ENCODE measurements around the gene LDLRAP1. TPM values are rescaled to one million over a fixed set of nuclear protein-coding genes. Genes with fewer than 3 reads are reported as not detected.
A peak's percentile ranks its signal among the peaks of the same experiment; 100 is the strongest.

LDLRAP1 gene
- total and polyA plus RNA-seq, 2 donors (not counting 3 experiments of a cell fraction or from before 2014, with no cell fraction given), result 23.1 to 24.7 TPM

DNA sequence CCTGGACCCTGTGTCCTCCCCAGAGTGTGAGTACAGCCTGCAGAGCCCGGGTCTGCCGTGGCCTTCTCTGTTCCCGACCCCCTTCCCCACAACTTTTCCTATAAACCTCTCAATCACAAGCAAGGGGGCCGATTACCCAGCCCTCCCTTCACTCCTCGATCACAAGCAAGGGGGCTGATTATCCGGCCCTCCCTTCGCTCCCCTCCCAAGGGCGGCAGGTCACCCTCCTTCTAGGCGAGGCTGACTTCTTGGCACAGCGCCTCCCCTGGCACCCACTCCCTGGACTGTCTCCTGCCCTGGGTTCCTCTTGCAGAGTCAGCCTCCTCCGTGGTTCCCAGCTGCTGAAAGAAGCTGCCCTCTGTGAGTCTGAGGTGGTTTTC lies 12.3 kb upstream of the LDLRAP1 start:
- H2AFZ ChIP-seq (ENCODE audit: low read depth, low read length), result no peak overlapping the region
- no peak for DNase-seq (ENCODE audit: low read depth, low spot score)
- no peak overlapping the region for H3K4me2 ChIP-seq (ENCODE audit: insufficient read depth, low read length)
- H3K9me1 ChIP-seq (replicated peaks; ENCODE audit: control insufficient read depth, extremely low read depth, insufficient read depth, low read length), result no peaks in the 10 kb centered on the region
- no peaks in the 10 kb centered on the region for H3K27me3 ChIP-seq (ENCODE audit: control insufficient read depth in 2 of 2, insufficient read depth in 2 of 2, low read length in 2 of 2)
- dilution Hi-C loops (cut with MboI; ENCODE audit: extremely low pct_ligation_motif_present, low sequenced_read_pairs) (no loop called here), intact Hi-C loops (cut with micrococcal nuclease) (no loop called here)
- ChIA-PET CTCF (interaction anchor here (0.6 to 0.9 kb wide), 2 partner anchors 10 to 102 kb away, joined by 3 read pairs; no protein-coding TSS in a partner anchor), POLR2A (no interaction called here)
- no peaks in the 10 kb centered on the region for H3K9me3 ChIP-seq (replicated peaks; ENCODE audit: control insufficient read depth, insufficient read depth, low read length)
- H4K20me1 ChIP-seq (replicated peaks; ENCODE audit: control insufficient read depth, extremely low read depth, insufficient read depth, low read length), result no peaks in the 10 kb centered on the region
- FAIRE-seq, result no peak
- H3K79me2 ChIP-seq (ENCODE audit: control insufficient read depth, insufficient read depth, low read length), result no peaks in the 10 kb centered on the region
- TF ChIP-seq MAX (IDR thresholded peaks at IDR 0.05; ENCODE audit: insufficient read depth, insufficient read length) (no peak), JUN (IDR thresholded peaks at IDR 0.05; ENCODE audit: borderline replicate concordance, insufficient read depth, insufficient read length, low read depth) (no peak)
- H3K4me1 ChIP-seq (ENCODE audit: control insufficient read depth, extremely low read depth, insufficient read depth, low read length), result peaks cover 11% of the 10 kb centered on the region
- no TSS peak for BruUV-seq (replicated peaks)
- H3K36me3 ChIP-seq (ENCODE audit: control insufficient read depth in 2 of 2, extremely low read depth in 1 of 2, insufficient read depth in 2 of 2, low read length in 2 of 2), result no peaks in the 10 kb centered on the region
- H3K27ac ChIP-seq (ENCODE audit: insufficient read depth, low read depth, low read length), result no peak overlapping the region
- no peak overlapping the region for H3K9ac ChIP-seq (replicated peaks; ENCODE audit: extremely low read depth, insufficient read depth, low read length)
- H3K4me3 ChIP-seq (replicated peaks in 1 of 3; ENCODE audit: insufficient read depth in 1 of 3, low read depth in 1 of 3, low read length in 3 of 3), result no peak overlapping the region

DNA sequence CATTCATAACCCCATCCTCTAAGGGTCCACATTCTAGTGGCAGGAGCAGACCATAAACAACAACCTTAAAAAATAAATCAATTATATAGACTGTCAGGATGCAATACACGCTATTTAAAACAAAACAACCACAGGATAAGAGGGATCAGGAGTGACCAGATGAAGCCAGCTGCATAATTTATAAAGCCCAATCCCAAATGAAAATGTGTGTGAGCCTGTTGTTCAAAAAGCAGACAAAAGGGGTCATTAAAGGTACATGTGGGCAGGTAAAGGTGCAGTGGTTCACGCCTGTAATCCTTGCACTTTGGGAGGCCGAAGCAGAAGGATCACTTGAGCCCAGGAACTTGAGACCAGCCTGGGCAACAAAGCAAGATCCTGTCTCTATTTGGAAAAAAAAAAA lies 10.4 kb upstream of the LDLRAP1 start:
- H3K27me3 ChIP-seq (ENCODE audit: control insufficient read depth in 2 of 2, insufficient read depth in 2 of 2, low read length in 2 of 2), result no peaks in the 10 kb centered on the region
- ChIA-PET CTCF (interaction anchor here (0.7 to 1.0 kb wide), 2 partner anchors 12 to 14 kb away, joined by 3 to 4 read pairs; no protein-coding TSS in a partner anchor), POLR2A (interaction anchor here (0.6 kb wide), 1 partner anchor 819 kb away, joined by 3 read pairs; no protein-coding TSS in a partner anchor)
- DNase-seq (ENCODE audit: low read depth, low spot score) (no peak), FAIRE-seq (peak; percentile 43)
- H3K27ac ChIP-seq (ENCODE audit: insufficient read depth, low read depth, low read length), result no peak overlapping the region
- BruUV-seq (replicated peaks), result no TSS peak
- H3K9me1 ChIP-seq (replicated peaks; ENCODE audit: control insufficient read depth, extremely low read depth, insufficient read depth, low read length), result no peaks in the 10 kb centered on the region
- H3K4me2 ChIP-seq (ENCODE audit: insufficient read depth, low read length), result peak overlapping the region; percentile 27
- H3K4me1 ChIP-seq (ENCODE audit: control insufficient read depth, extremely low read depth, insufficient read depth, low read length), result peaks cover 11% of the 10 kb centered on the region
- no peaks in the 10 kb centered on the region for H3K9me3 ChIP-seq (replicated peaks; ENCODE audit: control insufficient read depth, insufficient read depth, low read length)
- H4K20me1 ChIP-seq (replicated peaks; ENCODE audit: control insufficient read depth, extremely low read depth, insufficient read depth, low read length), result no peaks in the 10 kb centered on the region
- no peak overlapping the region for H3K4me3 ChIP-seq (replicated peaks in 1 of 3; ENCODE audit: insufficient read depth in 1 of 3, low read depth in 1 of 3, low read length in 3 of 3)
- TF ChIP-seq POLR2AphosphoS5 (IDR thresholded peaks at IDR 0.05; ENCODE audit: insufficient read depth, low read depth, low read length) (no peak), CTCF (IDR thresholded peaks at IDR 0.05; ENCODE audit: extremely low read depth in 1 of 2, insufficient read depth in 1 of 2, low read depth in 1 of 2, low read length in 2 of 2) (no peak), JUN (IDR thresholded peaks at IDR 0.05; ENCODE audit: borderline replicate concordance, insufficient read depth, insufficient read length, low read depth) (no peak), POLR2A (IDR thresholded peaks at IDR 0.05; ENCODE audit: low read depth, low read length) (no peak), MYC (IDR thresholded peaks at IDR 0.05; ENCODE audit: low read depth, low read length) (no peak), MAX (IDR thresholded peaks at IDR 0.05; ENCODE audit: insufficient read depth, insufficient read length) (no peak), GATA2 (IDR thresholded peaks at IDR 0.05; ENCODE audit: insufficient read depth, insufficient read length, low read depth, low read length) (no peak), FOS (IDR thresholded peaks at IDR 0.05; ENCODE audit: borderline replicate concordance, insufficient read depth, low read length) (no peak), EZH2 (IDR thresholded peaks at IDR 0.05; ENCODE audit: borderline replicate concordance, low read depth, low read length, severe bottlenecking) (no peak)
- intact Hi-C loops (cut with micrococcal nuclease) (no loop called here), dilution Hi-C loops (cut with MboI; ENCODE audit: extremely low pct_ligation_motif_present, low sequenced_read_pairs) (no loop called here)
- no peak overlapping the region for H3K9ac ChIP-seq (replicated peaks; ENCODE audit: extremely low read depth, insufficient read depth, low read length)
- no peaks in the 10 kb centered on the region for H3K36me3 ChIP-seq (ENCODE audit: control insufficient read depth in 2 of 2, extremely low read depth in 1 of 2, insufficient read depth in 2 of 2, low read length in 2 of 2)
- H2AFZ ChIP-seq (ENCODE audit: low read depth, low read length), result no peak overlapping the region
- no peaks in the 10 kb centered on the region for H3K79me2 ChIP-seq (ENCODE audit: control insufficient read depth, insufficient read depth, low read length)

All from endothelial cell of umbilical vein (primary cell).